Measurements from ENCODE around the gene CCDC160.
"Not testable (repeated sequence)": the region's sequence is repeated elsewhere in the genome, so short reads cannot be mapped to it uniquely, and the experiment has no call there.

Gene CCDC160

GRCh38 chrX:134236626-134237614 lies at the start of gene CCDC160:
Gene CCDC160, plus strand, starts transcription at chrX:134237182. Its CDS starts 7,619 bp downstream, at chrX:134244801.
- DNase-seq (ENCODE audit: low spot score), result no peak

- DNase-seq (ENCODE audit: low spot score), result no peak
Observed at GRCh38 chrX:134191281-134191680, 45.7 kb upstream of the CCDC160 start.

- no peak for DNase-seq (ENCODE audit: low spot score)
Observed at GRCh38 chrX:134194915-134195314, 42.1 kb upstream of the CCDC160 start.

- DNase-seq (ENCODE audit: low spot score), result no peak
Observed at GRCh38 chrX:134202561-134202960, 34.4 kb upstream of the CCDC160 start.

- no peak for DNase-seq (ENCODE audit: low spot score)
Observed at GRCh38 chrX:134206221-134206620, 30.8 kb upstream of the CCDC160 start.

- DNase-seq (ENCODE audit: low spot score), result no peak
Observed at GRCh38 chrX:134210465-134210864, 26.5 kb upstream of the CCDC160 start.

- DNase-seq (ENCODE audit: low spot score), result no peak
Observed at GRCh38 chrX:134235236-134235635, 1.7 kb upstream of the CCDC160 start.

GRCh38 chrX:134238144-134238543 lies 1.2 kb downstream of the CCDC160 start:
- DNase-seq (ENCODE audit: low spot score), result not testable (repeated sequence)

- DNase-seq (ENCODE audit: low spot score), result no peak
Observed at GRCh38 chrX:134239016-134239415, 2.0 kb downstream of the CCDC160 start.

- no peak for DNase-seq (ENCODE audit: low spot score)
Observed at GRCh38 chrX:134240209-134240608, 3.2 kb downstream of the CCDC160 start.

GRCh38 chrX:134241960-134242619 lies 5.1 kb downstream of the CCDC160 start:
- no peak for DNase-seq (ENCODE audit: low spot score)

- DNase-seq (ENCODE audit: low spot score), result no peak
Observed at GRCh38 chrX:134244043-134244442, 7.1 kb downstream of the CCDC160 start.

- no peak for DNase-seq (ENCODE audit: low spot score)
Observed at GRCh38 chrX:134246282-134246681, 9.3 kb downstream of the CCDC160 start.

GRCh38 chrX:134247492-134247891 lies 10.5 kb downstream of the CCDC160 start:
- DNase-seq (ENCODE audit: low spot score), result no peak

GRCh38 chrX:134249241-134249640 lies 12.3 kb downstream of the CCDC160 start:
- no peak for DNase-seq (ENCODE audit: low spot score)

- DNase-seq (ENCODE audit: low spot score), result no peak
Observed at GRCh38 chrX:134251241-134251640, 14.3 kb downstream of the CCDC160 start.

GRCh38 chrX:134254511-134254910 lies 17.5 kb downstream of the CCDC160 start:
- no peak for DNase-seq (ENCODE audit: low spot score)

- no peak for DNase-seq (ENCODE audit: low spot score)
Observed at GRCh38 chrX:134255555-134255954, 18.6 kb downstream of the CCDC160 start.

- no peak for DNase-seq (ENCODE audit: low spot score)
Observed at GRCh38 chrX:134256684-134257083, 19.7 kb downstream of the CCDC160 start.

GRCh38 chrX:134258202-134258601 lies 21.2 kb downstream of the CCDC160 start:
- DNase-seq (ENCODE audit: low spot score), result no peak

- not testable (repeated sequence) for DNase-seq (ENCODE audit: low spot score)
Observed at GRCh38 chrX:134285934-134286333, 49.0 kb downstream of the CCDC160 start.

- DNase-seq (ENCODE audit: low spot score), result no peak
Observed at GRCh38 chrX:134287346-134287745, 50.4 kb downstream of the CCDC160 start.

GRCh38 chrX:134294548-134294947 lies 57.6 kb downstream of the CCDC160 start:
- no peak for DNase-seq (ENCODE audit: low spot score)
